Measurements from ENCODE around the gene ECHDC1.
"Not testable (repeated sequence)": the region's sequence is repeated elsewhere in the genome, so short reads cannot be mapped to it uniquely, and the experiment has no call there.

Gene ECHDC1

GRCh38 chr6:127342946-127343808 lies at the start of gene ECHDC1:
ECHDC1 (minus strand) TSS chr6:127343609; CDS start chr6:127331028, 12,581 bp downstream.
- peak; percentile 53 for DNase-seq

- no peak for DNase-seq
These were observed 48.9 kb upstream of the ECHDC1 start for GRCh38 chr6:127392301-127392700.

GRCh38 chr6:127391094-127391953 lies 47.9 kb upstream of the ECHDC1 start:
- DNase-seq = no peak

GRCh38 chr6:127389706-127390105 lies 46.3 kb upstream of the ECHDC1 start:
- DNase-seq = no peak

- DNase-seq = no peak
These were observed 42.4 kb upstream of the ECHDC1 start for GRCh38 chr6:127385668-127386430.

GRCh38 chr6:127384848-127385247 lies 41.4 kb upstream of the ECHDC1 start:
- not testable (repeated sequence) for DNase-seq

GRCh38 chr6:127383988-127384387 lies 40.6 kb upstream of the ECHDC1 start:
- DNase-seq = no peak

- DNase-seq = no peak
These were observed 39.0 kb upstream of the ECHDC1 start for GRCh38 chr6:127382413-127382812.

- DNase-seq = no peak
These were observed 38.0 kb upstream of the ECHDC1 start for GRCh38 chr6:127381384-127381783.

- no peak for DNase-seq
These were observed 33.3 kb upstream of the ECHDC1 start for GRCh38 chr6:127376685-127377084.

GRCh38 chr6:127367023-127367375 lies 23.6 kb upstream of the ECHDC1 start:
- DNase-seq = no peak

GRCh38 chr6:127366282-127367022 lies 23.0 kb upstream of the ECHDC1 start:
- no peak for DNase-seq

- no peak for DNase-seq
These were observed 22.5 kb upstream of the ECHDC1 start for GRCh38 chr6:127365874-127366273.

- no peak for DNase-seq
These were observed 9.1 kb upstream of the ECHDC1 start for GRCh38 chr6:127352524-127352923.

GRCh38 chr6:127349980-127350379 lies 6.6 kb upstream of the ECHDC1 start:
- DNase-seq = no peak

GRCh38 chr6:127348028-127348661 lies 4.7 kb upstream of the ECHDC1 start:
- DNase-seq = no peak

GRCh38 chr6:127347178-127347577 lies 3.8 kb upstream of the ECHDC1 start:
- no peak for DNase-seq

- DNase-seq = no peak
These were observed 2.1 kb upstream of the ECHDC1 start for GRCh38 chr6:127345521-127345920.

GRCh38 chr6:127343809-127344659 lies 625 bp upstream of the ECHDC1 start:
- no peak for DNase-seq

- DNase-seq = no peak
These were observed 988 bp downstream of the ECHDC1 start for GRCh38 chr6:127342296-127342945.
